Measurements from ENCODE around the gene GINS1.

GINS1 gene

GRCh38 chr20:25478889-25479568, 71.6 kb downstream of the GINS1 start:
- no peak for DNase-seq

- DNase-seq = no peak
Observed at GRCh38 chr20:25479638-25480037, 72.2 kb downstream of the GINS1 start.

- no peak for DNase-seq
Observed at GRCh38 chr20:25480156-25480555, 72.7 kb downstream of the GINS1 start.

GRCh38 chr20:25480797-25481196, 73.3 kb downstream of the GINS1 start:
- no peak for DNase-seq

- DNase-seq = no peak
Observed at GRCh38 chr20:25481235-25481917, 73.9 kb downstream of the GINS1 start.

GRCh38 chr20:25481918-25482253, 74.4 kb downstream of the GINS1 start:
- no peak for DNase-seq

GRCh38 chr20:25483431-25484132, 76.1 kb downstream of the GINS1 start:
- DNase-seq = no peak

GRCh38 chr20:25484224-25484846, 76.9 kb downstream of the GINS1 start:
- DNase-seq = no peak

GRCh38 chr20:25484911-25485511, 77.5 kb downstream of the GINS1 start:
- no peak for DNase-seq

- DNase-seq = no peak
Observed at GRCh38 chr20:25485872-25486271, 78.4 kb downstream of the GINS1 start.

GRCh38 chr20:25486377-25486776, 78.9 kb downstream of the GINS1 start:
- DNase-seq = no peak

- DNase-seq = no peak
Observed at GRCh38 chr20:25487306-25487705, 79.8 kb downstream of the GINS1 start.

- DNase-seq = no peak
Observed at GRCh38 chr20:25487975-25488374, 80.5 kb downstream of the GINS1 start.

GRCh38 chr20:25489221-25489871, 81.9 kb downstream of the GINS1 start:
- DNase-seq = no peak

- no peak for DNase-seq
Observed at GRCh38 chr20:25490656-25491445, 83.4 kb downstream of the GINS1 start.

- DNase-seq = no peak
Observed at GRCh38 chr20:25491446-25492038, 84.1 kb downstream of the GINS1 start.

GRCh38 chr20:25493137-25493536, 85.7 kb downstream of the GINS1 start:
- DNase-seq = no peak

- DNase-seq = no peak
Observed at GRCh38 chr20:25493748-25494505, 86.5 kb downstream of the GINS1 start.

GRCh38 chr20:25494506-25495188, 87.2 kb downstream of the GINS1 start:
- DNase-seq = no peak

GRCh38 chr20:25495189-25495824, 87.8 kb downstream of the GINS1 start:
- DNase-seq = no peak

Measured in GOT3 (cell line).